Measurements from ENCODE around the gene UBAP1. TPM values are rescaled to one million over a fixed set of nuclear protein-coding genes. Genes with fewer than 3 reads are reported as not detected.
"Not testable (repeated sequence)": the region's sequence is repeated elsewhere in the genome, so short reads cannot be mapped to it uniquely, and the experiment has no call there.

The UBAP1 gene
- total RNA-seq, 4 donors from 2014 or later, result 13.5 to 37.8 (median 31.7) TPM

DNA sequence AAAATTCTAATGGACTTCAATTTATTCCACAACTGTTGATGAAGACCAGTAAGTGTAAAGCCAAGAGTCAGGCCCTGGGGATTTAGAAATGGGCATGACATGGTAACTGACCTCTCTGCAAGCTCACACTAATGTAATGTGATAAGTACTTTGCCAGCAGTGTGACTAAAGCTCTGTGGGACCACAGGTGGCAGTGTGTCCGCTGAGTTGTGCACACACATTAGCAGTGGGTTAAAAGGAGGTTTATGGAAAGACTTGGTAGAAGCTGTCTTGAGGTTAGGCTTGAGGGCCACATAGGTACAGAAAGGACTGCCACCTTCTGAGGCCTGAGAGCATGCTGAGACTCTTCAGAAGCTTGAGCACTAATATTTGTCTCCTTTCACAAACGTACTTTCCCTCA, 67.6 kb downstream of the UBAP1 start:
- 68 to 90% methylated on average over 2 of the region's 2 CpGs for WGBS, 2 donors (ENCODE audit: low coverage in 1 of 2)
- no peak overlapping the region for H3K4me3 ChIP-seq
- in situ Hi-C loops (cut with MboI; ENCODE audit: low pct_ligation_motif_present in 1 of 4, low pct_unique_long_range_greater_than_20kb in 1 of 4, low sequenced_read_pairs in 3 of 4), result no loop called here
- TF ChIP-seq POLR2A (IDR thresholded peaks at IDR 0.05) (no peak), POLR2AphosphoS5 (IDR thresholded peaks at IDR 0.05) (no peak), EP300 (IDR thresholded peaks at IDR 0.05; ENCODE audit: low read depth) (no peak)
- TF ChIP-seq, protein P1, sequence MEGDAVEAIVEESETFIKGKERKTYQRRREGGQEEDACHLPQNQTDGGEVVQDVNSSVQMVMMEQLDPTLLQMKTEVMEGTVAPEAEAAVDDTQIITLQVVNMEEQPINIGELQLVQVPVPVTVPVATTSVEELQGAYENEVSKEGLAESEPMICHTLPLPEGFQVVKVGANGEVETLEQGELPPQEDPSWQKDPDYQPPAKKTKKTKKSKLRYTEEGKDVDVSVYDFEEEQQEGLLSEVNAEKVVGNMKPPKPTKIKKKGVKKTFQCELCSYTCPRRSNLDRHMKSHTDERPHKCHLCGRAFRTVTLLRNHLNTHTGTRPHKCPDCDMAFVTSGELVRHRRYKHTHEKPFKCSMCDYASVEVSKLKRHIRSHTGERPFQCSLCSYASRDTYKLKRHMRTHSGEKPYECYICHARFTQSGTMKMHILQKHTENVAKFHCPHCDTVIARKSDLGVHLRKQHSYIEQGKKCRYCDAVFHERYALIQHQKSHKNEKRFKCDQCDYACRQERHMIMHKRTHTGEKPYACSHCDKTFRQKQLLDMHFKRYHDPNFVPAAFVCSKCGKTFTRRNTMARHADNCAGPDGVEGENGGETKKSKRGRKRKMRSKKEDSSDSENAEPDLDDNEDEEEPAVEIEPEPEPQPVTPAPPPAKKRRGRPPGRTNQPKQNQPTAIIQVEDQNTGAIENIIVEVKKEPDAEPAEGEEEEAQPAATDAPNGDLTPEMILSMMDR (IDR thresholded peaks at IDR 0.05), result no peak
- H3K4me1 ChIP-seq, result peaks cover 0 to 11% (median 3%) of the 10 kb centered on the region in 4 donors
- peaks cover 0 to 31% (median 11%) of the 10 kb centered on the region in 4 donors for H3K36me3 ChIP-seq
- H3K27ac ChIP-seq, result no peak overlapping the region
- DNase-seq, result no peak
- no peaks in the 10 kb centered on the region for H3K9me3 ChIP-seq
- no peaks in the 10 kb centered on the region for H3K27me3 ChIP-seq
- intact Hi-C loops (cut with DNase I; ENCODE audit: low total_unique reads), result no loop called here

DNA sequence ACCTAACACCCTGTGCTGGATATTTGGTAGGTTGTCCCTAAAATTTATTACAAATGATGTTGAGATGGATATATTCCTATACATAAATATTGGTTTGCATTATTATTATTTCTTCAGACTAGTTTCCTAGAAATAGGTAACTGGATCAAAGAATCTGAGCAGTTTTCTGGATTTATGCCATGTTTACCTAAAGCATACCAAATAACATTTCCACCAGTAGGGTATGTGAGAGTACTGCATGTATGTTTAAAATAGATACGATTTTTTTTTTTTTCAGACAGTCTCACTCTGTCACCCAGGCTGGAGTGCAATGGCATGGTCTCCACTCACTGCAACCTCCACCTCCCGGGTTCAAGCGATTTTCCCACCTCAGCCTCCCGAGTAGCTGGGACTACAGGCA, 68.9 kb downstream of the UBAP1 start:
- DNase-seq; H3K4me1 ChIP-seq; H3K27me3 ChIP-seq; H3K9me3 ChIP-seq; H3K4me3 ChIP-seq; H3K27ac ChIP-seq; intact Hi-C loops (cut with DNase I; ENCODE audit: low total_unique reads); in situ Hi-C loops (cut with MboI; ENCODE audit: low pct_ligation_motif_present in 1 of 4, low pct_unique_long_range_greater_than_20kb in 1 of 4, low sequenced_read_pairs in 3 of 4): not testable (repeated sequence)
- 80% methylated on average over 4 of the region's 4 CpGs; no CpG with 5 or more reads in 1 of the 2 donors for WGBS, 2 donors (ENCODE audit: low coverage in 1 of 2)
- peaks cover 0 to 20% (median 5%) of the 10 kb centered on the region in 4 donors for H3K36me3 ChIP-seq

DNA sequence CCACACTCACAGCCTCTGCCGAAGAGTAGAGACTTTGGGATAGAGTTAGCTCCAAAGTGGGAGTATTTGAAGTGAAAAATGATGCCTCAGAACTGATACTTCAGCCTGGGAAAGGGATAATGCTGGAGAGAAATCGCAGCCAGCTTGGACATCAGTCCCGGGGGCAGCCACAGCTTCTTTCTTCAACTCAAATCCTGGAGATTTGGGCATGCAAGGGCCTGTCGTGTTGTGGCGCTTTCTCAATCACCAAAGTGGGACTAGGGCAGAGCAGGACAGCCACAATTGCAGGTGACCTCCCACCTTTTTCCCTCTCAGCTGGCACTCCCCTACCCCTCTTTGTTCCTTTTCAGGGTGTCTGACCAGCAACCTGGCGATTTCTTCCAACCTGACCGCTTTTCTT, 70.4 kb downstream of the UBAP1 start:
- H3K27me3 ChIP-seq, result no peaks in the 10 kb centered on the region
- no peak overlapping the region for H3K4me3 ChIP-seq
- in situ Hi-C loops (cut with MboI; ENCODE audit: low pct_ligation_motif_present in 1 of 4, low pct_unique_long_range_greater_than_20kb in 1 of 4, low sequenced_read_pairs in 3 of 4), result no loop called here
- no peak overlapping the region for H3K27ac ChIP-seq
- intact Hi-C loops (cut with DNase I; ENCODE audit: low total_unique reads), result no loop called here
- no peak for DNase-seq
- peaks cover 0 to 15% (median 4%) of the 10 kb centered on the region in 4 donors for H3K36me3 ChIP-seq
- H3K4me1 ChIP-seq, result peaks cover 0 to 19% (median 3%) of the 10 kb centered on the region in 4 donors
- TF ChIP-seq POLR2A (IDR thresholded peaks at IDR 0.05) (no peak), POLR2AphosphoS5 (IDR thresholded peaks at IDR 0.05) (no peak), EP300 (IDR thresholded peaks at IDR 0.05; ENCODE audit: low read depth) (no peak)
- TF ChIP-seq, protein P1 (IDR thresholded peaks at IDR 0.05), result no peak
- no peaks in the 10 kb centered on the region for H3K9me3 ChIP-seq
- 97 to 100% methylated on average over 2 to 7 of the region's 7 CpGs for WGBS, 2 donors (ENCODE audit: low coverage in 1 of 2)

DNA sequence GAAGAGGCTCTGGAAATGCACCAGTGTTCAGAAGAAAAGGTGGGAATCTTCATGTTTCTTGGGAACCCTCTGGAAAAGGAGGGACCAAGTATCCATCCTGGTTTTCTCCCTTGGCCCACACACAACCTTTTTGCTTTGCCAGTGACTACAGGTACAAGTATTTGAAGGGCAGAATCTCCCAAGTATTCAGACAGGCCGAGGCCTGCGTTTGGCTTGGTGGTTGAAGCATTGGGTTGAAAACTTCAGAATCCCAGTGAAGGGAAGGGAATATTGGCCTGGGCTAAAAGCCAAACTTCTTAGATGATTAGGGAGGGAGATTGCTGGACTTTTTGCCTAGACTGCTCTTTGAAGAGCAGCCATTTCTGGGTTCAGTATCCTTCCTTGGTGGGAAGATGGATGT, 71.9 kb downstream of the UBAP1 start:
- no peak for DNase-seq
- Histone ChIP-seq H3K4me3 (no peak overlapping the region), H3K27me3 (no peaks in the 10 kb centered on the region), H3K36me3 (peaks cover 0 to 15% (median 4%) of the 10 kb centered on the region in 4 donors), H3K27ac (no peak overlapping the region), H3K4me1 (peaks cover 0 to 20% (median 5%) of the 10 kb centered on the region in 4 donors), H3K9me3 (no peaks in the 10 kb centered on the region)
- intact Hi-C loops (cut with DNase I; ENCODE audit: low total_unique reads), result no loop called here
- in situ Hi-C loops (cut with MboI; ENCODE audit: low pct_ligation_motif_present in 1 of 4, low pct_unique_long_range_greater_than_20kb in 1 of 4, low sequenced_read_pairs in 3 of 4), result no loop called here
- no peak for TF ChIP-seq POLR2AphosphoS5 (IDR thresholded peaks at IDR 0.05)
- TF ChIP-seq POLR2A (IDR thresholded peaks at IDR 0.05), result no peak
- no peak for TF ChIP-seq EP300 (IDR thresholded peaks at IDR 0.05; ENCODE audit: low read depth)
- TF ChIP-seq, protein P1 (IDR thresholded peaks at IDR 0.05), result no peak
- 88% methylated on average over 2 of the region's 2 CpGs; no CpG with 5 or more reads in 1 of the 2 donors for WGBS, 2 donors (ENCODE audit: low coverage in 1 of 2)

DNA sequence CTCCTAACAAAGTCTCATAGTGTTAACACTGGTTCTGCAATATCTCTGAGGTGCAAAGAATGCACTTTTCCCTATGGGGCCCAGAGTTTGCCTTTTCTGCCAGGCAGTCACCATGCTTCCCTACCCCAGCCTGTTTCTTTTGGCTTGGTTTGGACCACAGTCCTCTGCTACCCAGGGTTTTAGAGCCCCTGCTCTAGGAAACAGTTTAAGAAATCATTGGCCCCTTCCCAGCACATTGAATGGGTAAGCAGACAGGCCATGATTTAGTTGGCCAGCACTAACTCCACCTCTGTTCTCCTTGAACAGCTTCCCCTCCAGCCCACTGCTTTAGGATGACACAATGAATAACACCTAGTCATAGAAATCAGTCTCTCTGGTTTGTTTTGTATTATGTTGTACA, 73.2 kb downstream of the UBAP1 start:
- H3K4me1 ChIP-seq, result peaks cover 0 to 20% (median 5%) of the 10 kb centered on the region in 4 donors

More for the DNA sequence above, 73.2 kb downstream of the UBAP1 start:
- H3K27ac ChIP-seq, result no peak overlapping the region
- H3K4me3 ChIP-seq, result no peak overlapping the region
- H3K27me3 ChIP-seq, result no peaks in the 10 kb centered on the region
- TF ChIP-seq, protein P1 (IDR thresholded peaks at IDR 0.05), result no peak
- TF ChIP-seq EP300 (IDR thresholded peaks at IDR 0.05; ENCODE audit: low read depth) (no peak), POLR2AphosphoS5 (IDR thresholded peaks at IDR 0.05) (no peak), POLR2A (IDR thresholded peaks at IDR 0.05) (no peak)
- peaks cover 0 to 15% (median 4%) of the 10 kb centered on the region in 4 donors for H3K36me3 ChIP-seq
- intact Hi-C loops (cut with DNase I; ENCODE audit: low total_unique reads), result no loop called here
- no peaks in the 10 kb centered on the region for H3K9me3 ChIP-seq
- in situ Hi-C loops (cut with MboI; ENCODE audit: low pct_ligation_motif_present in 1 of 4, low pct_unique_long_range_greater_than_20kb in 1 of 4, low sequenced_read_pairs in 3 of 4), result no loop called here
- DNase-seq, result no peak
